IPS-18c (cell line): Measurements from ENCODE around the gene UNC13B.

Experiments
- H3K4me3 ChIP-seq: 2 replicates; pipeline ENCODE4 v1.7.0; 2013; ENCODE audit warnings: low read depth, mild to moderate bottlenecking, low read length, moderate library complexity; ENCODE audit not compliant: insufficient read depth
- H3K9me3 ChIP-seq: one replicate; pipeline ENCODE4 v1.6.1; 2013; ENCODE audit warnings: mild to moderate bottlenecking, low read length, moderate library complexity; ENCODE audit not compliant: control insufficient read depth, insufficient read depth

Gene UNC13B

DNA sequence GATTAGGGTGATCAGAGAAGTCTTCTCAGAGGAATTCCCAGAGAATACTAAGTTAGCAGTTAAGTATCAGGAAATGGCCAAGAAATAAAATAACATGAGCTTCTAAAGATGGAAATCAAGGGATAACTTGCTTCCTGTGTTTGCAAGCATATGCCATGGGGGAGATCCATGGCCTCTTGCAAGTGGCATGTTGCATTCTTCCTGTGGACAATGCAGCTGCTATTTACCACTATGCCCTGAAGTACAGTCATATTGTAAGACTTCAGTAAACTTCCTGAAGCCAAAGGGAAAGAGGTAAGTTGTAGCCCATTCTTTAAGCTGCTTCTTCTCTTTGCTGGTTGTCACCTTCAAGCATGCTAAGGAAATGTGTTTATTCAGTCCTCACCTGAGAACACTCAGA, 173.4 kb downstream of the UNC13B start:
- H3K4me3 ChIP-seq: no peak overlapping the region
- peaks cover 2% of the 10 kb centered on the region for H3K9me3 ChIP-seq

GRCh38 chr9:35338086-35338485, 176.3 kb downstream of the UNC13B start:
- Histone ChIP-seq H3K9me3 (peaks cover 2% of the 10 kb centered on the region), H3K4me3 (no peak overlapping the region)

GRCh38 chr9:35338561-35339274, 176.9 kb downstream of the UNC13B start:
- Histone ChIP-seq H3K9me3 (peaks cover 2% of the 10 kb centered on the region), H3K4me3 (no peak overlapping the region)

DNA sequence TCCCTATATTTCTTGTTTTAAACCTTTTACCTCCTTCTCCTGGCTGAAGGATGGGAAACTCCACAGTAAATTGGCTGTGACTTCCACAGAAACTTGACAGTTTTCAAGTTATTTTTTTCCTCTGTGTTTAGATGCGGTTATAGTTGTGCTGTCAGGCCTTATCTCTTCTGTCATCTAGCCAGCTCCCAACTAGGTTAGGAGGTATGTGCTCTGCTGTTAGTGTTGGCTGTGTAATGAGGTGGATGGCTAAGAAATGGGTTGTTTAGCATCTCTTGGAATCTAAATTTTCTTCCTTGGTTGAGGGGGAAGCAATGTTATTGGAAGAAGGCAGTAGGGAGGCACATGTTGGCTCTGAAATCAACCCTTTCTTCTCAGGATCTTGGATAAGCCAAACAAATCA, 178.2 kb downstream of the UNC13B start:
- H3K9me3 ChIP-seq: no peaks in the 10 kb centered on the region
- H3K4me3 ChIP-seq: no peak overlapping the region

DNA sequence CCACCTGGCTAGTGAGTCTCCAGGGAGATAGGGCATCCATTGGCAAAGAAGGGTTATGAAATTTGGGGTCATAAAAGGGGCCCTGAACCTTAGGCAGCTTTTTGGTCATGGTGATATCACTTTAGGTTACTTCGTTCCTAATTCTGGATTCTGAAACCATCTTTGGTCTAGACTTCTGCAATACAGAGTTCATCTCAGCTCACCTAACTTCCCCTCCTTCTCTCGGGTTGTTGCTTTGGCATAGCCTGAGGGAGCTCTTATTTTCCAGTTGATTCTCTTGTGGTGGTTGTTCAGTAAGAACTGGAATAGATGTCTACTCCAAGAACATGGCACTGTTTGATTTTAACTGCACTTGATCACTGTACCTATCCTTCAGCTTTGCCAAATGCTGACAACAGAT, 179.2 kb downstream of the UNC13B start:
- H3K4me3 ChIP-seq: no peak overlapping the region
- no peaks in the 10 kb centered on the region for H3K9me3 ChIP-seq

GRCh38 chr9:35341585-35341984, 179.8 kb downstream of the UNC13B start:
- Histone ChIP-seq H3K4me3 (no peak overlapping the region), H3K9me3 (no peaks in the 10 kb centered on the region)

DNA sequence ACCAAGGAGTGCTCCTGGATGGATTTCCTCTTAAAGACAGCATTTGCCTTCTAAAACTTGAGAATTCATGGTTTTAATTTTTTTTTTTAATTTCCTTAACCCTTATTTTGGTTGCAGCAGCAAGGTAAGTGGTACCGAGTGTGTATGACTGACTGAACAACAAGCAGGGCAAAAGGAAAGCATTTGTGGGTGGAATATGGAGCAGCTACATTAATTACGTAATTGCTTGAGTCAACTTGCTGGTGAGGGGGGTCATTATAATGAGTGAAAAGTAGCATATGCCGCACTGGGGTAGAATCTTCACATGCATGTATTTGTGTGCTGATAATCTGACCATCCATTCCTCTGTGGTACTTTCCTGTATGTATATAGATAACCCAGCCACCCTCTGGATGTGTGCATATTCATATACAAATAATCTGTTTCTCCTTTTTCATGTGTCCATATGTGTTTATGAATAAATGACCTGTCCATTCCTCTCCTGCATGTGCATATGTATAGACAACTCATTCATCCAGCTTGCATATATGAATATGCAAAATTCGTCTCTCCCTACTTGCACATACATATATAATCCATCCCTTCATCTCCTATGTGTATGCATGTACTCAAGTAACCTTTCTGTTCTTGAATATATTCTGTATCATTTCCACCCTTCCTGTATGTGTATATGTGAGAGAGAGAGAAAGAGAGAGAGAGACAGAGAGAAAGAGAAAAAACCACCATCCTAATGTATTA, 180.6 kb downstream of the UNC13B start:
- no peaks in the 10 kb centered on the region for H3K9me3 ChIP-seq
- H3K4me3 ChIP-seq: no peak overlapping the region

DNA sequence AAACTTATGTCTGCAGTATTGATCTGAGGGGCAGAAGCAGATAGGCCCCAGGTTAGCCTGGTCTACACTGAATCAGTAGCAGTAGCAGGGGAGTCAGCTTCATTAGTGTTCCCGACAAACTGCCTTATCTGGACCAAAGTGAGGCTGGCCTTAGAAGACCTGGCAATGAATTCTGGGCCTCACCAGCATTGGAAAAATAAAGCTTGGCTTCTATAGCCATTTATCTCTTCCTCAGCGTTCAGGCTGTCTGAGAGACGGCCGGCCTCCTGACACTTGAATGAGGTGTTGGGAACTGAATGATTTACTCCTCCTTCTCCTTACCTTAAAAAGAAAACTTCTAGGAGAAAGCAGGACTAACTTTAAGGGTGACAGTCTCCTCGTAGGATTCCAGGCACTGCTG, 186.3 kb downstream of the UNC13B start:
- Histone ChIP-seq H3K4me3 (no peak overlapping the region), H3K9me3 (no peaks in the 10 kb centered on the region)

GRCh38 chr9:35349287-35349990, 187.6 kb downstream of the UNC13B start:
- Histone ChIP-seq H3K9me3 (no peaks in the 10 kb centered on the region), H3K4me3 (no peak overlapping the region)

GRCh38 chr9:35350212-35350611, 188.4 kb downstream of the UNC13B start:
- no peaks in the 10 kb centered on the region for H3K9me3 ChIP-seq
- H3K4me3 ChIP-seq: no peak overlapping the region

- Histone ChIP-seq H3K4me3 (no peak overlapping the region), H3K9me3 (no peaks in the 10 kb centered on the region)
Observed at GRCh38 chr9:35350827-35351549, 189.2 kb downstream of the UNC13B start.

DNA sequence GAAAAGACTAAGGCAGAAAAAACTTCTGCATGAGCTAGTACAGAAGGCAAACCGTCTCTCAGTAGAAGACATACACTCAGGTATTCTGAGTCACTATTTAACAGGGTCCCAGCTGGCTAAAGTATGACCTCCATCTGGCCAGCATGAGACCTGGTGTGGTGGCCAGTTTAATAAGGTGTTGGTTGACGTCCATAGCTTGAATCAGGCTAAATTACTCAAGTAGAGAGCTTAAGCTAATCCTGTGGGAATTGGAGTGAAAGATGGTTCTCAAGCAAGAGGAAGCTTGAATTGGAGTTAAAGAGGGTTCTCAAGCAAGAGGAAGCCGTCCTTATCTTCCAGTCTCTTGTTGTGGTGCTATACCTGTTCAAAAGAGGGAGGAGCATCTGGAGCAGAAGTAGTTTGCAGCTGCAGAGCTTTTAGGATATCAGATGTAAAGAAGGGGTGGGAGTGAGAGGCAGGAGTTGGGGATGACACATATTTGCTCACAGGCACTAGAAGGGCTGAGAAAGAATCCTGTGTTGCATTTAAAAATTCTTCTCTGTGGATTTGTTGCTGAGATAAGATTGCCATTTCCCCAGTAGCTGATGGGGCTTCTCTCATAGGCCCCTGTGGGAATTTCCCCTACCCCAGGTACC, 192.0 kb downstream of the UNC13B start:
- no peak overlapping the region for H3K4me3 ChIP-seq
- H3K9me3 ChIP-seq: no peaks in the 10 kb centered on the region

GRCh38 chr9:35355939-35356338, 194.1 kb downstream of the UNC13B start:
- Histone ChIP-seq H3K9me3 (no peaks in the 10 kb centered on the region), H3K4me3 (no peak overlapping the region)

DNA sequence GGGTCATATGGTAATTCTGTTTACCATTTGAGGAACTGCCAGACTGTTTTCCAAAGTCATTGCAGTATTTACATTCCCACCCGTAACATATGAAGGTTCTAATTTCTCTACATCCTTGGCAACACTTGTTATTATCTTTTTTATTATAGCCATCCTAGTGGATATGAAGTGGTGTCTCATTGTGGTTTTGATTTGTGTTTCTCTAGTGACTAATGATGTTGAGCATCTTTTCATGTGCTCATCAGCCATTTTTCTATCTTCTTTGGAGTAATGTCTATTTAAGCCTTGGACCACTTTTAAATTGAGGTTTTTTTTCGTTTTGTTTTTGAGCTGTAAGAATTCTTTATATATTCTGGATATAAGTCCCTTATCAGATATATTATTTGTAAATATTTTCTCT, 195.3 kb downstream of the UNC13B start:
- no peak overlapping the region for H3K4me3 ChIP-seq
- no peaks in the 10 kb centered on the region for H3K9me3 ChIP-seq

GRCh38 chr9:35357826-35358225, 196.0 kb downstream of the UNC13B start:
- Histone ChIP-seq H3K9me3 (no peaks in the 10 kb centered on the region), H3K4me3 (no peak overlapping the region)

DNA sequence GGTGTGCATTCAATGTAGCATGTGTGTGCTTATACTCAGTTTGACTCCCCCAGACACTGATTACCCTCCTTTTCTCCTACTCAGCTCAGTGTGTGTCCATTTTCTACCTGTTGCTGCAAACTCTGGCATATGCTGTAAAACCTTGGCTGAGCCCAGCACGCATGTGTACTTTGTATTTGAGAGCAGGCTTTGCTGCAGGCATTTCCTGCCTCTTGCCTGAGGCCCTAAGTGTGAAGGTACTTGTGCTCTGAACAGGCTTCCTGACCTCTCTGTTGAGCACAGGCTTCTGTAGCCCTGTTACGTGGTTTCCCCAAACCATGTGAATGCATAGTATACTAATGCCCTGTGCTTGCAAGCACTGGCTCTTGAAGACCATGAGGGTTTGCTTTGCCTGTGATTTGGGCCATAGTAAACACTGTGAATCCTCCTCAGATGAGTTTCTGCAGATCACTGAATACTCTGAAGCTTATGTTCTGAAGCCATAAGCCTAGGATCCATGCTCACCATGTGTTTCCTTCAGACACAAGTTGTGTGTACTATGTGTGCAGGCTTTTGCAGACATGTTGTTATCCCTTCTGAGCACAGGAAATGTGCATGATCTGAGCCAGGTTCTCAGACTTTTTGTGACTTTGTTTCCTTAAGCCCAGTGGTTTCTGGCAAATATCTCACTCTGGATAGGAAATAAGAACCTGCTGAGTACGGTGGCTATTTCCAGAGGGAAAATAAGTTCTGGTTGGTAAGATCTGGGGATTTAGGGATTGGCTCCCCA, 203.2 kb downstream of the UNC13B start:
- Histone ChIP-seq H3K4me3 (no peak overlapping the region), H3K9me3 (no peaks in the 10 kb centered on the region)
